ENCODE data around the gene ST6GALNAC3. TPM values are rescaled to one million over a fixed set of nuclear protein-coding genes. Genes with fewer than 3 reads are reported as not detected.

Gene ST6GALNAC3
- total RNA-seq, 2 donors from 2014 or later: 0.28 TPM; not detected in 1

DNA sequence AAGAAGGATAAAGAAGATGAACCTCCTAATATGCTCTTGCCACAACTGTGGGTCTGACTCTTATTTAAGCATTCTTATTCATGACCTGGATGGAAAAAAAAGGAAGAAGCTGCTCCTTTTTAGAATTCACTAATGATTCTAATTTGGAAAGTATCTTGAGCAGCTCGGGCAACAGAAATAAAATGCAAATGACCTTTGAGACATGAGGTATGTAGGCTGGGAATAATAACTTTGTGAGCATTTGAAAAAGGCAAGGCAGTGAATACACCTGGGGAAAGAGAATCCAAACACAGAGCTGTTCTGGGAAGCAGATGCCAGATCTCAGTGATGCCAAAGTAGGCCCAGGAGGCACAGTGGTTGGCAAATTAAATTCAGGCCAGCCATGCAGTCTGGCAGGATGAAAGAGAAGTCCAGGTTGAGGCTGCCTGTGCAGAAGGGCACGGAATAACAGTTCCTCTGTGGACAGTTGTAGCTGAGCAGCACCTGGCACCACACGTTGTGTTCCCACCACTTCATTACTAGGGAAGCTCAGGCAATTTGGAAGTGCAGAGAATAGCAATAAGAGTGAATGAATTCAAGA, 471.9 kb downstream of the ST6GALNAC3 start:
- Mint-ChIP-seq H3K9me3 (peaks cover 7% of the 10 kb centered on the region), H3K4me3 (no peak overlapping the region), H3K27me3 (no peaks in the 10 kb centered on the region), H3K36me3 (no peaks in the 10 kb centered on the region), H3K27ac (no peak overlapping the region), H3K4me1 (ENCODE audit: low read depth in 2 of 2) (no peaks in the 10 kb centered on the region)
- ATAC-seq: no peak
- DNase-seq (ENCODE audit: low spot score): no peak

DNA sequence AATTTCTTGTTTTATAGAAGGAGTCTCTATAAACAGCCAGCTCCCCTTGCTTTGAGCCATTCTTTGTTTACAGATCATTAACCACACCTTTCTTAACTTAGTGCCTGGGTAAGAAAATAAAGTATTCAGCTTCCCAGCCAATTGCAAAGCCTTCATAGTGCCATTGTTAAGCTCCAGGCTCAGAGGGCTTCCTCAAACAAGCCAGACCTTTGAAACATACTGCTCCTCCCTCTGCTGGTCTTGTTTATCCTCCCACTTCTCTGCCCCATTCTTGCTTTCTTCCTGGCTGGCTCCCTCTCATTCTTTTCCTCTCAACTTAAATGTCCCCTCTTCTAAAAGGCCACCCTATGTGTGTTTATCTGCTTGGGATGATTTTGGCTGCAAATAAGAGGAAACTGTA, 473.4 kb downstream of the ST6GALNAC3 start:
- peaks cover 10% of the 10 kb centered on the region for H3K9me3 Mint-ChIP-seq
- H3K36me3 Mint-ChIP-seq: no peaks in the 10 kb centered on the region
- no peak overlapping the region for H3K27ac Mint-ChIP-seq
- no peaks in the 10 kb centered on the region for H3K4me1 Mint-ChIP-seq (ENCODE audit: low read depth in 2 of 2)
- H3K4me3 Mint-ChIP-seq: no peak overlapping the region
- H3K27me3 Mint-ChIP-seq: no peaks in the 10 kb centered on the region
- no peak for DNase-seq (ENCODE audit: low spot score)
- no peak for ATAC-seq

DNA sequence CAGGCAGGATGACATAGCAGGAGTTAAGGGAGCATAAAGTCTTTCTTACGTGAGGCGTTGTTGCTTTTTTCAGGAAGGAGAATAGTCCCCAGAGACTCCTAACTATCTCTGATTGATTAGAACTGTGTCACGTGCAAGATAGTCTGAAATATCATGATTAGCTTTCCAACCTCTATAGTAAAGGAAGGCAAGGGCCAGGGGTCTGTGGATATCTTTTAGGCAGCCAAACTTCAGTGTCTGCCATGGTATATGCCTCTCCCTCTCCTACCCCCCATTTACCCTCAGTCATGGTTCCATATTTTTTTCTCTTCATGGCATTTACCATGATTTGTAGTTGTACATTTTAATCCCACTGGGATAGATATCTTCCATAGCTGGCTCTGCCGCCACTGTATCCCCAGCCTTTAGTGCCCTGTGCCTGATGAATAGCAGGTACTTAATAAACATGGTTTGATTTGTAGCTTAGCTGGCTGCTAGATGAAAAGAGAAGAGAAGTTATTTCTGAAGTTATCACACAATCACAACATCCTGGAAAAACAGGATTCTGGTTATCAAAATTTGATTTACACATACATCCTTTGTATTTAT, 474.1 kb downstream of the ST6GALNAC3 start:
- ATAC-seq: no peak
- Mint-ChIP-seq H3K27ac (no peak overlapping the region), H3K4me3 (no peak overlapping the region), H3K27me3 (no peaks in the 10 kb centered on the region), H3K4me1 (ENCODE audit: low read depth in 2 of 2) (no peaks in the 10 kb centered on the region), H3K9me3 (peaks cover 10% of the 10 kb centered on the region), H3K36me3 (no peaks in the 10 kb centered on the region)
- no peak for DNase-seq (ENCODE audit: low spot score)

- Mint-ChIP-seq H3K4me1 (ENCODE audit: low read depth in 2 of 2) (no peaks in the 10 kb centered on the region), H3K4me3 (no peak overlapping the region), H3K36me3 (no peaks in the 10 kb centered on the region), H3K27me3 (no peaks in the 10 kb centered on the region), H3K9me3 (peaks cover 5% of the 10 kb centered on the region), H3K27ac (no peak overlapping the region)
- no peak for DNase-seq (ENCODE audit: low spot score)
- no peak for ATAC-seq
Measured at GRCh38 chr1:76554283-76554682, 479.7 kb downstream of the ST6GALNAC3 start.

DNA sequence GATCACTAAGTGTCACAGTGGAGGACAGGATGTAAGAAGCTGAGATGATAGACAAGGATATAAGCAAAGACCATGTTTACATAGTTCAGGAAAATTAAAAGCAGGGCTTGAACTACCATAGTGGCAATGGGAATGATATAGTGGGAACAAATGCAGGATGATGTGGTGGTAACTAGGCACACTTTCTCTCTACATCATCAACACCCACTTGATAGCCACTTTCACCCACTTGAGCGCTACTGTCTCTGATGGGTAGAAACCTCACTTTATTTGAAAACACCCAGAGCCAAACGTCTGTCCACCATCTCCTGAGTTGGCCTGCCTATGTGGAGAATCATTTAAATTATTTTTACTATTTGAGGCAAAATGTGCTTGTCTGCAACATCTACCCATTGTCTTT, 487.7 kb downstream of the ST6GALNAC3 start:
- Mint-ChIP-seq H3K36me3 (no peaks in the 10 kb centered on the region), H3K27me3 (no peaks in the 10 kb centered on the region), H3K27ac (no peak overlapping the region), H3K9me3 (peaks cover 3% of the 10 kb centered on the region), H3K4me3 (no peak overlapping the region), H3K4me1 (ENCODE audit: low read depth in 2 of 2) (no peaks in the 10 kb centered on the region)
- DNase-seq (ENCODE audit: low spot score): no peak
- ATAC-seq: no peak

DNA sequence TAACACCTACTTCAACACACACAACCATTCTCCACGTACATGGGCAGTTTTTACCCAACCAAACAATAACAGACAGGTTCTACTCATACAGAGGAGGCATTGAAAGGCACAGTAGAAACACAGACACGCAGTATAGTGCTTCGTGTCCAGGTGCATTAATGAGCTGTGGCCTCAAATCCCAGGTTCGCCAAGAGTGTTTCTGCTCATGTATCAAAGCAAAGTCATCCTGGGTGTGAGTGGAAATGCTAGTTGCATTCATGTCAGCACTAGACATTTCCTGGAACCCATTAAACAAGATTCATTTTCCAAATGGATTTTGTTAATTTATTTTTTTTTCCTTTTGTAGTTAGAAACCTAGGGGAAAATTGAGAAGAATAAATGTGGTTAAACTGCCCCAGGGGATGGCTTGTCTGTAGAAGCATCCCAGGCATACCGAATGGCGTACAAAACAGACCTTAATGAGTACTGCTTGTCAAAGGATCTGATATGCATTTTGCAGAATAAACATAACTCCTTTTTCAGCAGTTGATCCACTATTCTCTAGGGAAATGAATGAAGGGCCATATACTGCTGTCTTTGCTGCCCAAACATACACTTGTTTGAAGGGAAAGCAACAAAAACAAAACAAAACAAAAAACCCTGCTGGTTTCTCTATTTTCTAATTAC, 494.2 kb downstream of the ST6GALNAC3 start:
- no peaks in the 10 kb centered on the region for H3K36me3 Mint-ChIP-seq
- ATAC-seq (no peak), DNase-seq (ENCODE audit: low spot score) (no peak)
- peaks cover 6% of the 10 kb centered on the region for H3K9me3 Mint-ChIP-seq
- no peak overlapping the region for H3K27ac Mint-ChIP-seq
- H3K4me3 Mint-ChIP-seq: no peak overlapping the region
- H3K27me3 Mint-ChIP-seq: no peaks in the 10 kb centered on the region
- no peaks in the 10 kb centered on the region for H3K4me1 Mint-ChIP-seq (ENCODE audit: low read depth in 2 of 2)

GRCh38 chr1:76571248-76571647, 496.7 kb downstream of the ST6GALNAC3 start:
- H3K9me3 Mint-ChIP-seq: peaks cover 13% of the 10 kb centered on the region

DNA sequence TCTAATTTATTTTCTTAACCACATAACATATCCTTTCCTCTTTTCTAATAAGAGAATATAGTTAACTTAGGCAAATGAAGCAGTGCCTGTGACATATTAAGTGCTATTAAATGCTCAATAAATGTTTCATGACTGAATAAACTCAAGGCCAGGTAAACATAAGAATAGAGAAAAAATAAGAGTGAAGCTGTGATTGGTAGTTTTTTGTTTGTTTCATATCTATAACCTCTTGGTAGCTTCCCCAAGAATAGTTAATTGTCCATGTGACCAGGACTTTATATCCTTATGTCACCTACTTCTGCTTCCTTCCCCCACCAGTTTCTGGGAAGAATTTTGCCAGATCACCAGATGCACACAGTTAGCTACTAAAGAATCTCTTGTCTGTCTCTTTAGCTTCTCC, 497.7 kb downstream of the ST6GALNAC3 start:
- ATAC-seq: no peak
- no peaks in the 10 kb centered on the region for H3K27me3 Mint-ChIP-seq

More at GRCh38 chr1:76571248-76571647, 496.7 kb downstream of the ST6GALNAC3 start:
- Mint-ChIP-seq H3K36me3 (no peaks in the 10 kb centered on the region), H3K27ac (no peak overlapping the region), H3K27me3 (no peaks in the 10 kb centered on the region), H3K4me1 (ENCODE audit: low read depth in 2 of 2) (no peaks in the 10 kb centered on the region), H3K4me3 (no peak overlapping the region)
- no peak for ATAC-seq
- no peak for DNase-seq (ENCODE audit: low spot score)

GRCh38 chr1:76576876-76577524, 502.5 kb downstream of the ST6GALNAC3 start:
- Mint-ChIP-seq H3K9me3 (peaks cover 15% of the 10 kb centered on the region), H3K36me3 (no peaks in the 10 kb centered on the region), H3K4me3 (no peak overlapping the region), H3K27me3 (no peaks in the 10 kb centered on the region), H3K4me1 (ENCODE audit: low read depth in 2 of 2) (no peaks in the 10 kb centered on the region), H3K27ac (no peak overlapping the region)
- ATAC-seq (no peak), DNase-seq (ENCODE audit: low spot score) (no peak)

More for the DNA sequence above, 497.7 kb downstream of the ST6GALNAC3 start:
- DNase-seq (ENCODE audit: low spot score): no peak
- no peak overlapping the region for H3K4me3 Mint-ChIP-seq
- no peak overlapping the region for H3K27ac Mint-ChIP-seq
- H3K9me3 Mint-ChIP-seq: peaks cover 13% of the 10 kb centered on the region
- H3K4me1 Mint-ChIP-seq (ENCODE audit: low read depth in 2 of 2): no peaks in the 10 kb centered on the region
- H3K36me3 Mint-ChIP-seq: no peaks in the 10 kb centered on the region

DNA sequence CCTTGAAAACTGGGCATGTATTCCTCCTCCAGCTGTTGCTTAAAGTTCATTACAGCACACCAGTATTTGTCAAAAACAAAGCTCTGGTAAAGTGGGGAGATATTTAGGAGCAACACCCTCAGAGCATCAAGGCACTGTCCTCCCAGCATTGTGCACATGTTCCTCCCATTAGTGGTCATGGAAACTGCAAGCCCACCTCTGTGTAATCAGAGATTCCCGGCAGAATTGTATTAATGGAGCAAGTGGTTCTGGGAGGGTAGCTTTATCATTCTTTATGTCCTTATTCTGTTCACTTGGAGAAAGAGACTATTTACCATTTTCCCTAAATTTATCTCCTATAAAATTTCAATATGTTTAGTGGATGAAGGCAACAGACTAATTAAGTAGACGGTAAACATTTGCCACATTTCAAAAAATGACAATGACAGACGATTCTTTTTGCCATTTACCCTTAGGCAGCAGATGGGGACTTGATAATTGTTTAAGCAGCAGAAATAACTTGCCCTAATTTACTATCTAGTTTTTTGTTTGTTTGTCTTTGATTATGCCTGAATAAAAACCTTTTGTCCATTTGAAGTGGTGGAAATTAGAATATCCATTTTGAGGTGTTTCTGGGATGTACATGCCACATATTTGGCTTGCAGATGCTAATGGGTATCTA, 503.1 kb downstream of the ST6GALNAC3 start:
- H3K27ac Mint-ChIP-seq: no peak overlapping the region
- H3K4me1 Mint-ChIP-seq (ENCODE audit: low read depth in 2 of 2): no peaks in the 10 kb centered on the region
- H3K27me3 Mint-ChIP-seq: no peaks in the 10 kb centered on the region
- ATAC-seq (no peak), DNase-seq (ENCODE audit: low spot score) (no peak)
- peaks cover 13% of the 10 kb centered on the region for H3K9me3 Mint-ChIP-seq
- no peaks in the 10 kb centered on the region for H3K36me3 Mint-ChIP-seq
- no peak overlapping the region for H3K4me3 Mint-ChIP-seq

DNA sequence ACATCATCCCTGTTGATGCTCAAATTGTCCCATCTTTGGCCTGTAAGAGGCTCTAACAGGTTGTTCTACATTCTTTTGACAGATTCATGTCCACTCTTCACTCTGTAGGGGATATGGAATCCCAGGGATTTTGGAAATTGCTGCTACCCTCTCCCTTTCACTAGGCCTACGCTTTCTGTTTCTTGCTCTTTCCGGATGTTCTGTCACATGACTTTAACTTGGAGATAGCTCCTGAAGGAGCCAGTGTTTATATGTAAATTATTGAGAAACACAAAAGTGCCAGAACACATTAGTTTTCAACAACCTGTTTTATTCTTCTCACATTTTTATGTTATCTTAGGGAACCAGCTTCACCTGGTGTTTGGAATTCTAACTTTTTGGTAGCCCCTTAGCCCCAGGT, 505.7 kb downstream of the ST6GALNAC3 start:
- DNase-seq (ENCODE audit: low spot score) (no peak), ATAC-seq (no peak)
- Mint-ChIP-seq H3K4me3 (no peak overlapping the region), H3K27ac (no peak overlapping the region), H3K9me3 (peaks cover 7% of the 10 kb centered on the region), H3K27me3 (no peaks in the 10 kb centered on the region), H3K36me3 (no peaks in the 10 kb centered on the region), H3K4me1 (ENCODE audit: low read depth in 2 of 2) (no peaks in the 10 kb centered on the region)

GRCh38 chr1:76581712-76582111, 507.2 kb downstream of the ST6GALNAC3 start:
- Mint-ChIP-seq H3K27ac (no peak overlapping the region), H3K9me3 (peaks cover 4% of the 10 kb centered on the region), H3K4me1 (ENCODE audit: low read depth in 2 of 2) (no peaks in the 10 kb centered on the region), H3K36me3 (no peaks in the 10 kb centered on the region), H3K4me3 (no peak overlapping the region), H3K27me3 (no peaks in the 10 kb centered on the region)
- ATAC-seq (no peak), DNase-seq (ENCODE audit: low spot score) (no peak)

- H3K4me3 Mint-ChIP-seq: no peak overlapping the region
- H3K9me3 Mint-ChIP-seq: peaks cover 4% of the 10 kb centered on the region
- DNase-seq (ENCODE audit: low spot score) (no peak), ATAC-seq (no peak)
- no peak overlapping the region for H3K27ac Mint-ChIP-seq
- H3K27me3 Mint-ChIP-seq: no peaks in the 10 kb centered on the region
- no peaks in the 10 kb centered on the region for H3K36me3 Mint-ChIP-seq
- no peaks in the 10 kb centered on the region for H3K4me1 Mint-ChIP-seq (ENCODE audit: low read depth in 2 of 2)
Measured at GRCh38 chr1:76583235-76583868, 508.8 kb downstream of the ST6GALNAC3 start.
